Stimulated activated CD8-positive, alpha-beta memory T cell treated with anti-CD3 and anti-CD28 coated beads, Interleukin-7, amount 100 ng/mL, for 48 hours (primary cell): ENCODE results near the gene MCM5.

Experiments
- DNase-seq, 2 donors: peaks; one replicate each; pipeline ENCODE4 v3.0.0-alpha.2; 2020; ENCODE audit warnings: low read depth in 1 of 2; ENCODE audit errors: extremely low read depth in 1 of 2

The MCM5 gene

GRCh38 chr22:35400501-35400790 lies 506 bp downstream of the MCM5 start:
- DNase-seq, result no peak

GRCh38 chr22:35401863-35402262 lies 1.9 kb downstream of the MCM5 start:
- no peak for DNase-seq

GRCh38 chr22:35403356-35403755 lies 3.4 kb downstream of the MCM5 start:
- no peak for DNase-seq

- no peak for DNase-seq
Measured at GRCh38 chr22:35404176-35404575, 4.2 kb downstream of the MCM5 start.

GRCh38 chr22:35406443-35406842 lies 6.5 kb downstream of the MCM5 start:
- no peak for DNase-seq

- no peak for DNase-seq
Measured at GRCh38 chr22:35407362-35407761, 7.4 kb downstream of the MCM5 start.

- DNase-seq, result peak in 1 of 2 donors; percentile 32
Measured at GRCh38 chr22:35409783-35410662, 10.1 kb downstream of the MCM5 start.

- no peak for DNase-seq
Measured at GRCh38 chr22:35410663-35411034, 10.7 kb downstream of the MCM5 start.

GRCh38 chr22:35411102-35411501 lies 11.2 kb downstream of the MCM5 start:
- no peak for DNase-seq

- DNase-seq, result no peak
Measured at GRCh38 chr22:35413624-35414023, 13.7 kb downstream of the MCM5 start.

GRCh38 chr22:35417606-35418005 lies 17.7 kb downstream of the MCM5 start:
- no peak for DNase-seq

GRCh38 chr22:35418088-35418487 lies 18.1 kb downstream of the MCM5 start:
- no peak for DNase-seq

- DNase-seq, result no peak
Measured at GRCh38 chr22:35418731-35419130, 18.8 kb downstream of the MCM5 start.

- no peak for DNase-seq
Measured at GRCh38 chr22:35419756-35420155, 19.8 kb downstream of the MCM5 start.

- DNase-seq, result no peak
Measured at GRCh38 chr22:35421121-35421520, 21.2 kb downstream of the MCM5 start.

GRCh38 chr22:35422145-35422544 lies 22.2 kb downstream of the MCM5 start:
- no peak for DNase-seq

- no peak for DNase-seq
Measured at GRCh38 chr22:35422936-35423335, 23.0 kb downstream of the MCM5 start.

- DNase-seq, result no peak
Measured at GRCh38 chr22:35424081-35424480, 24.1 kb downstream of the MCM5 start.

- DNase-seq, result no peak
Measured at GRCh38 chr22:35424761-35425160, 24.8 kb downstream of the MCM5 start.

GRCh38 chr22:35425546-35425945 lies 25.6 kb downstream of the MCM5 start:
- DNase-seq, result no peak

GRCh38 chr22:35425971-35426800 lies 26.2 kb downstream of the MCM5 start:
- DNase-seq, result no peak

- no peak for DNase-seq
Measured at GRCh38 chr22:35426801-35427140, 26.8 kb downstream of the MCM5 start.
